Measurements from ENCODE around the gene ABHD4.

DNA sequence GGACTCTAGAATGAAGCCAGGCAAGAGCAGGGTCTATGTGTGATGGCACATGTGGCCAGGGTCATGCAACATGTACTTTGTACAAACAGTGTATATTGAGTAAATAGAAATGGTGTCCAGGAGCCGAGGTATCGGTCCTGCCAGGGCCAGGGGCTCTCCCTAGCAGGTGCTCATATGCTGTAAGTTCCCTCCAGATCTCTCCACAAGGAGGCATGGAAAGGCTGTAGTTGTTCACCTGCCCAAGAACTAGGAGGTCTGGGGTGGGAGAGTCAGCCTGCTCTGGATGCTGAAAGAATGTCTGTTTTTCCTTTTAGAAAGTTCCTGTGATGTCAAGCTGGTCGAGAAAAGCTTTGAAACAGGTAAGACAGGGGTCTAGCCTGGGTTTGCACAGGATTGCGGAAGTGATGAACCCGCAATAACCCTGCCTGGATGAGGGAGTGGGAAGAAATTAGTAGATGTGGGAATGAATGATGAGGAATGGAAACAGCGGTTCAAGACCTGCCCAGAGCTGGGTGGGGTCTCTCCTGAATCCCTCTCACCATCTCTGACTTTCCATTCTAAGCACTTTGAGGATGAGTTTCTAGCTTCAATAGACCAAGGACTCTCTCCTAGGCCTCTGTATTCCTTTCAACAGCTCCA lies 48.7 kb upstream of the ABHD4 start:
- TF ChIP-seq, protein P1, sequence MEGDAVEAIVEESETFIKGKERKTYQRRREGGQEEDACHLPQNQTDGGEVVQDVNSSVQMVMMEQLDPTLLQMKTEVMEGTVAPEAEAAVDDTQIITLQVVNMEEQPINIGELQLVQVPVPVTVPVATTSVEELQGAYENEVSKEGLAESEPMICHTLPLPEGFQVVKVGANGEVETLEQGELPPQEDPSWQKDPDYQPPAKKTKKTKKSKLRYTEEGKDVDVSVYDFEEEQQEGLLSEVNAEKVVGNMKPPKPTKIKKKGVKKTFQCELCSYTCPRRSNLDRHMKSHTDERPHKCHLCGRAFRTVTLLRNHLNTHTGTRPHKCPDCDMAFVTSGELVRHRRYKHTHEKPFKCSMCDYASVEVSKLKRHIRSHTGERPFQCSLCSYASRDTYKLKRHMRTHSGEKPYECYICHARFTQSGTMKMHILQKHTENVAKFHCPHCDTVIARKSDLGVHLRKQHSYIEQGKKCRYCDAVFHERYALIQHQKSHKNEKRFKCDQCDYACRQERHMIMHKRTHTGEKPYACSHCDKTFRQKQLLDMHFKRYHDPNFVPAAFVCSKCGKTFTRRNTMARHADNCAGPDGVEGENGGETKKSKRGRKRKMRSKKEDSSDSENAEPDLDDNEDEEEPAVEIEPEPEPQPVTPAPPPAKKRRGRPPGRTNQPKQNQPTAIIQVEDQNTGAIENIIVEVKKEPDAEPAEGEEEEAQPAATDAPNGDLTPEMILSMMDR (IDR thresholded peaks at IDR 0.05), result no peak
- no peak for TF ChIP-seq EZH2 (IDR thresholded peaks at IDR 0.05; ENCODE audit: borderline replicate concordance, insufficient read depth, low read depth, low read length, poor library complexity, severe bottlenecking)

All from B cell (primary cell).